ENCODE data around the gene PRKAG2. TPM values are rescaled to one million over a fixed set of nuclear protein-coding genes. Genes with fewer than 3 reads are reported as not detected.

The PRKAG2 gene
- total and polyA plus RNA-seq, 8 donors: 7.4 to 16.7 (median 9.2) TPM

GRCh38 chr7:151634643-151635042 lies 242.3 kb downstream of the PRKAG2 start:
- intact Hi-C loops (cut with DNase I): no loop called here
- no peak for FAIRE-seq
- 98 to 100% methylated on average over 2 of the region's 2 CpGs for WGBS, 2 donors
- ATAC-seq: no peak
- Histone ChIP-seq H3K27ac (no peak overlapping the region), H3K27me3 (no peaks in the 10 kb centered on the region), H3K9me3 (no peaks in the 10 kb centered on the region), H3K36me3 (no peaks in the 10 kb centered on the region), H3K4me1 (peaks cover 0 to 7% (median 0%) of the 10 kb centered on the region in 3 donors), H3K4me3 (no peak overlapping the region)
- no peak for DNase-seq
- no peak for TF ChIP-seq CTCF (IDR thresholded peaks at IDR 0.05)

DNA sequence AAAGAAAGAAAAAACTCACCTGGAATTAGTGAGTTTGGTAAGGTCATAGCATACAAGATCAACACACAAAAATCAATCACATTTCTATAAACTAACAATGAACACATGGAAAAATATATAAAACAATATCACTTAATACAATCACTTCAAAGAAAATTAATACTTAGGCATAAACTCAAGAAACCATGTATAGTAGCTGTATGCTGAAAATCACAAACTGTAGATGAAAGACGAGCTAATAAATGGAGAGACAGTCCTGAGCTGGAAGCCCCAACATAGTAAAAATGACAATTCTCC lies 243.5 kb downstream of the PRKAG2 start:
- TF ChIP-seq CTCF (IDR thresholded peaks at IDR 0.05): no peak
- DNase-seq (no peak), FAIRE-seq (no peak), ATAC-seq (no peak)
- H3K27ac ChIP-seq: peak overlapping the region; percentile 71 to 94 (median 84)
- 97 to 98% methylated on average over 1 of the region's 1 CpG for WGBS, 2 donors
- H3K4me3 ChIP-seq: peak overlapping the region in 1 of 4 donors; percentile 65
- intact Hi-C loops (cut with DNase I): no loop called here
- H3K36me3 ChIP-seq: no peaks in the 10 kb centered on the region
- H3K9me3 ChIP-seq: no peaks in the 10 kb centered on the region
- peaks cover 0 to 7% (median 0%) of the 10 kb centered on the region in 3 donors for H3K4me1 ChIP-seq
- no peaks in the 10 kb centered on the region for H3K27me3 ChIP-seq

- FAIRE-seq (no peak), ATAC-seq (peak; percentile 25 to 53 (median 36)), DNase-seq (peak; percentile 35 to 78 (median 62))
- no peaks in the 10 kb centered on the region for H3K36me3 ChIP-seq
- H3K4me1 ChIP-seq: peaks cover 0 to 7% (median 0%) of the 10 kb centered on the region in 3 donors
- no peaks in the 10 kb centered on the region for H3K9me3 ChIP-seq
- intact Hi-C loops (cut with DNase I): no loop called here
- WGBS, 2 donors: 8 to 10% methylated on average over 28 of the region's 28 CpGs
- H3K27ac ChIP-seq: peak overlapping the region; percentile 71 to 94 (median 84)
- H3K4me3 ChIP-seq: peak overlapping the region; percentile 28 to 65 (median 59)
- no peaks in the 10 kb centered on the region for H3K27me3 ChIP-seq
- no peak for TF ChIP-seq CTCF (IDR thresholded peaks at IDR 0.05)
Observed at GRCh38 chr7:151632750-151633515, 244.0 kb downstream of the PRKAG2 start.

DNA sequence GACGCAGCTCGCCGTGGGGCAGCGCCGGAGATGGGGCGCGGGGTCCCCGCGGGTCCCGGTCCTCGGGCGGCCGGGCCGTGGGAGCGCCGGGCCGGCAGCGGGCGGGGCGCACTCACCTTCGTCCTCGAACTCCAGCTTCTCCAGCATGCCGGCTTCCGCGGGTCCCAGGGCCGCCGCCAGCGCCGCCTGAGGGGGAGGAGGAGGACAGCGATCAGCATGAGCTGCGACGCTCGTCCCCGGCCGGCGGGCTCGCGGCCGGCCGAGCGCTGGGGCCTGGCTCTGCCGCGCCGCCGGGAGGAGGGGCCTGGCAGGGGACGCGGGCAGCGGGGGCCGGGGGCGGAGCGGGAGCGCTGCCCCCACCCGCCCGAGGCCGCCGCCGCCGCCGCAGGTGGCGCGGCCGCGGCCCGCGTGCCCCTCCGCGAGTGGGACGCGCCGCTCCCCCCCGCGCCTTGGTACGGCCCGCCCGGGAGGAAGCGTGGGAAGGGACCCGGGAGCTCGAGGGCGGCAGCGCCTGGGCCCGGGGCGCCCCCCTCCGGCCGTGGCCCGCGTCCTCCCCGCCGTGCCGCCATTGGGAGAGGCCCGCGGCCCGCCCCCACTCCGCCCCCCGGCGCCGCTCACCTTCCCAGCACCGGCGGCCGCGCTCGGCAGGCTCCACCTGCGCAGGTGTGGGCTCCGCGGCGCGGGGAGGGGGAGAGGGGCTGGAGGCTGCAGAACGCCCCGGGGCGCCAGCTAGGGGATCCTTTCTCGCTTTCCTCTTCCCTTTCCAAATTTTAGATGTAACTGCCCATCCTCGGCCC lies 244.8 kb downstream of the PRKAG2 start:
- DNase-seq: peak; percentile 85 to 96 (median 93)
- no peak for TF ChIP-seq CTCF (IDR thresholded peaks at IDR 0.05)
- Histone ChIP-seq H3K4me1 (peaks cover 0 to 7% (median 0%) of the 10 kb centered on the region in 3 donors), H3K4me3 (peak overlapping the region; percentile 28 to 65 (median 59)), H3K27ac (peak overlapping the region; percentile 71 to 94 (median 84)), H3K27me3 (no peaks in the 10 kb centered on the region), H3K36me3 (no peaks in the 10 kb centered on the region), H3K9me3 (no peaks in the 10 kb centered on the region)
- WGBS, 2 donors: 1 to 2% methylated on average over 30 to 111 of the region's 111 CpGs
- FAIRE-seq: no peak
- intact Hi-C loops (cut with DNase I): no loop called here
- ATAC-seq: peak; percentile 91 to 94 (median 92)
